GM12878 (cell line): ENCODE data around the gene ZIC2. TPM values are rescaled to one million over a fixed set of nuclear protein-coding genes. Genes with fewer than 3 reads are reported as not detected.

Experiments used
- ATAC-seq: fragments of 200-7000 bp; cut with Tn5 transposase; 3 replicates; pipeline ENCODE4 v1.9.1; 2020; ENCODE audit warnings: mild to moderate bottlenecking, moderate library complexity
- BruUV-seq: library from RNA; stranded (reverse); fragments of 400-500 nt; replicated peaks from 2 replicates; lab custom pipeline; 2021; lab: Mats Ljungman, UMichigan
- CTCF ChIA-PET: fragments of 300-600 bp; sonication (Branson Sonifier 250); formaldehyde crosslinking; extraction: SDS; loops from one replicate; lab custom pipeline; 2021; ENCODE audit warnings: inconsistent platforms; lab: Yijun Ruan, JAX
- POLR2A ChIA-PET: fragments of 350-600 bp; formaldehyde crosslinking; extraction: SDS; loops from one replicate; lab custom pipeline; 2021; ENCODE audit warnings: inconsistent platforms; lab: Charles Lee
- RAD21 ChIA-PET: fragments of 300-600 bp; sonication (Branson Sonifier 250); formaldehyde crosslinking; loops from one replicate; lab custom pipeline; 2023; ENCODE audit warnings: antibody characterized with exemption; ENCODE audit not compliant: unreplicated experiment; lab: Charles Lee
- SMC1A ChIA-PET: fragments of 300-600 bp; sonication (Branson Sonifier 250); formaldehyde crosslinking; loops from one replicate; lab custom pipeline; 2023; ENCODE audit not compliant: unreplicated experiment, uncharacterized antibody; lab: Charles Lee
- DNase-seq: peaks from one replicate; pipeline ENCODE4 v3.0.0-alpha.2; 2011; ENCODE audit warnings: low read depth, low spot score
- FAIRE-seq: peaks from 3 replicates; lab custom pipeline; 2011; peaks lifted over from hg19 to GRCh38; lab: Jason Lieb, UNC
- H2AFZ ChIP-seq: 2 replicates; pipeline ENCODE4 v1.6.0; 2011; ENCODE audit warnings: low read depth, low read length, control low read depth; ENCODE audit not compliant: control insufficient read depth
- H3K27ac ChIP-seq: 2 replicates; pipeline ENCODE4 v1.5.1; 2011; ENCODE audit warnings: control low read depth; ENCODE audit not compliant: control insufficient read depth, insufficient read depth
- H3K27me3 ChIP-seq, 2 experiments: replicated peaks in 1 of 2; 2 replicates each; pipeline versions ENCODE4 v1.6.0 to v1.6.1; 2011; ENCODE audit warnings: low read length in 1 of 2; ENCODE audit not compliant: control insufficient read depth in 2 of 2, insufficient read depth in 2 of 2
- H3K36me3 ChIP-seq, 2 experiments: 2 replicates each; pipeline ENCODE4 v1.5.1; 2011; ENCODE audit warnings: low read length in 1 of 2; ENCODE audit not compliant: control insufficient read depth in 2 of 2, insufficient read depth in 2 of 2
- H3K4me1 ChIP-seq: 2 replicates; pipeline ENCODE4 v1.6.1; 2011; ENCODE audit warnings: mild to moderate bottlenecking, low read length, moderate library complexity, mixed read lengths; ENCODE audit not compliant: control insufficient read depth, insufficient read depth
- H3K4me2 ChIP-seq: 2 replicates; pipeline ENCODE4 v1.6.0; 2011; ENCODE audit warnings: control low read depth; ENCODE audit not compliant: control insufficient read depth, insufficient read depth
- H3K4me3 ChIP-seq: fragments of 200-600 bp; sonication (generic); 2 replicates; pipeline ENCODE4 v1.5.1; 2016
- H3K79me2 ChIP-seq: 2 replicates; pipeline ENCODE4 v1.6.0; 2011; ENCODE audit warnings: low read length; ENCODE audit not compliant: control insufficient read depth, insufficient read depth
- H3K9ac ChIP-seq: 2 replicates; pipeline ENCODE4 v1.8.0; 2011; ENCODE audit warnings: low read length, control low read depth, mixed read lengths; ENCODE audit not compliant: control insufficient read depth, insufficient read depth
- H3K9me3 ChIP-seq: replicated peaks from 3 replicates; pipeline ENCODE4 v1.5.1; 2011; ENCODE audit warnings: mild to moderate bottlenecking, low read length; ENCODE audit not compliant: control insufficient read depth, insufficient read depth
- H4K20me1 ChIP-seq: 2 replicates; pipeline ENCODE4 v1.6.0; 2011; ENCODE audit not compliant: control insufficient read depth, insufficient read depth
- BCL11A ChIP-seq: IDR thresholded peaks from 2 replicates; pipeline ENCODE4 v1.6.1; 2011; ENCODE audit warnings: low read depth, low read length
- CBFB ChIP-seq: IDR thresholded peaks from 2 replicates; pipeline ENCODE4 v1.6.1; 2016; ENCODE audit warnings: antibody characterized with exemption, low read depth
- EED ChIP-seq: sonication (generic); IDR thresholded peaks from 2 replicates; pipeline ENCODE4 v1.6.1; 2016; ENCODE audit warnings: antibody characterized with exemption, low read depth
- ELK1 ChIP-seq: IDR thresholded peaks from 2 replicates; pipeline ENCODE4 v1.6.1; 2012; ENCODE audit warnings: low read depth, low read length, improper control_type of control experiment
- GATAD2B ChIP-seq: fragments of 450-650 bp; conservative IDR thresholded peaks from 2 replicates; pipeline ENCODE4 v1.6.1; 2017; ENCODE audit warnings: low read depth, mild to moderate bottlenecking, moderate library complexity
- HDAC6 ChIP-seq: fragments of 200-600 bp; sonication (generic); IDR thresholded peaks from one replicate; pipeline ENCODE4 v1.8.0; 2017; ENCODE audit warnings: antibody characterized with exemption; ENCODE audit not compliant: unreplicated experiment
- IKZF1 ChIP-seq: fragments of 450-650 bp; conservative IDR thresholded peaks from 2 replicates; pipeline ENCODE4 v1.6.1; 2017; ENCODE audit warnings: antibody characterized with exemption, mild to moderate bottlenecking
- IRF3 ChIP-seq: fragments of 450-650 bp; IDR thresholded peaks from 2 replicates; pipeline ENCODE4 v1.6.1; 2014; ENCODE audit warnings: mild to moderate bottlenecking
- NFYB ChIP-seq: IDR thresholded peaks from 2 replicates; pipeline ENCODE4 v1.6.1; 2011; ENCODE audit warnings: low read depth, mild to moderate bottlenecking, low read length, improper control_type of control experiment, moderate library complexity; ENCODE audit not compliant: insufficient read depth
- RAD21 ChIP-seq: IDR thresholded peaks from 2 replicates; pipeline ENCODE4 v1.6.1; 2011; ENCODE audit warnings: mild to moderate bottlenecking, low read depth, low read length, moderate library complexity; ENCODE audit not compliant: insufficient read depth
- RBBP5 ChIP-seq: fragments of 200-600 bp; sonication (generic); conservative IDR thresholded peaks from 2 replicates; pipeline ENCODE4 v1.6.1; 2016
- SIX5 ChIP-seq: IDR thresholded peaks from 2 replicates; pipeline ENCODE4 v1.6.1; 2011; ENCODE audit warnings: mild to moderate bottlenecking, low read depth, low read length, moderate library complexity; ENCODE audit not compliant: severe bottlenecking
- TARDBP ChIP-seq: IDR thresholded peaks from 2 replicates; pipeline ENCODE4 v1.6.1; 2016; ENCODE audit warnings: borderline replicate concordance
- ZBTB4 ChIP-seq: fragments of 450-650 bp; formaldehyde crosslinking; IDR thresholded peaks from 2 replicates; pipeline ENCODE4 v1.4.0; 2022; ENCODE audit warnings: mild to moderate bottlenecking, moderate library complexity
- ZSCAN29 ChIP-seq: fragments of 450-650 bp; IDR thresholded peaks from 2 replicates; pipeline ENCODE4 v1.6.1; 2017; ENCODE audit warnings: mild to moderate bottlenecking, moderate library complexity
- WGBS: methylation state at CpG from one replicate; pipeline ENCODE4 v1.1.6; 2016; ENCODE audit warnings: low lambda C conversion rate; ENCODE audit not compliant: insufficient replicate concordance, insufficient coverage; ENCODE audit errors: missing lambda C conversion rate; 5-methylcytosine and 5-hydroxymethylcytosine counted together
- in situ Hi-C: fragments of 300-500 bp; cut with MboI; formaldehyde crosslinking; loops from 9 replicates; pipeline ENCODE4 v1.14.3; 2018; ENCODE audit warnings: mixed read lengths
- intact Hi-C: fragments of 100-400 bp; cut with micrococcal nuclease; formaldehyde crosslinking; loops from one replicate; pipeline ENCODE4 v1.14.2; 2022; ENCODE audit not compliant: unreplicated experiment
- polyA plus RNA-seq, 11 experiments: library from polyadenylated mRNA; depleted of rRNA in 4 of 11; unstranded in 6 of 11; stranded (reverse) in 5 of 11; fragments of >200 nt; fragmentation: Nextera tagmentation in 4 of 11; fragmentation: Illumina TruSeq in 1 of 11; extraction: Ambion mirVana in 4 of 11; extraction: Trizol in 1 of 11; gene quantifications; 1 replicate in 1 of 11; 2 replicates in 10 of 11; pipeline versions ENCODE4 v1.2.1 to v1.2.3, GENCODE V29; 2011 to 2016; ENCODE audit warnings: inconsistent platforms in 2 of 11, missing spikeins in 2 of 11, low read depth in 1 of 11
- total RNA-seq, 4 experiments: library from RNA; depleted of rRNA in 3 of 4; stranded (reverse); fragments of >200 nt in 3 of 4; fragmentation: Illumina TruSeq in 1 of 4; extraction: Trizol in 1 of 4; gene quantifications; 2 replicates each; pipeline versions ENCODE4 v1.2.1 to v1.2.3, GENCODE V29; 2013 to 2021
- TF ChIP-seq, protein P1 (sequence below), 3 experiments: IDR thresholded peaks in 2 of 3; conservative IDR thresholded peaks in 1 of 3; 2 replicates each; pipeline ENCODE4 v1.5.1; 2011; ENCODE audit warnings: low read depth in 3 of 3, low read length in 3 of 3, mild to moderate bottlenecking in 3 of 3, control low read depth in 2 of 3, moderate library complexity in 2 of 3, inconsistent platforms in 1 of 3, mixed read lengths in 1 of 3; ENCODE audit not compliant: control insufficient read depth in 2 of 3, insufficient read depth in 1 of 3; ENCODE audit errors: extremely low read depth in 1 of 3

The ZIC2 gene
- total and polyA plus RNA-seq, 10 of the 15 experiments (the other 5 are each of a cell fraction or from before 2014, with no cell fraction given): 0.05 TPM; not detected in 8

DNA sequence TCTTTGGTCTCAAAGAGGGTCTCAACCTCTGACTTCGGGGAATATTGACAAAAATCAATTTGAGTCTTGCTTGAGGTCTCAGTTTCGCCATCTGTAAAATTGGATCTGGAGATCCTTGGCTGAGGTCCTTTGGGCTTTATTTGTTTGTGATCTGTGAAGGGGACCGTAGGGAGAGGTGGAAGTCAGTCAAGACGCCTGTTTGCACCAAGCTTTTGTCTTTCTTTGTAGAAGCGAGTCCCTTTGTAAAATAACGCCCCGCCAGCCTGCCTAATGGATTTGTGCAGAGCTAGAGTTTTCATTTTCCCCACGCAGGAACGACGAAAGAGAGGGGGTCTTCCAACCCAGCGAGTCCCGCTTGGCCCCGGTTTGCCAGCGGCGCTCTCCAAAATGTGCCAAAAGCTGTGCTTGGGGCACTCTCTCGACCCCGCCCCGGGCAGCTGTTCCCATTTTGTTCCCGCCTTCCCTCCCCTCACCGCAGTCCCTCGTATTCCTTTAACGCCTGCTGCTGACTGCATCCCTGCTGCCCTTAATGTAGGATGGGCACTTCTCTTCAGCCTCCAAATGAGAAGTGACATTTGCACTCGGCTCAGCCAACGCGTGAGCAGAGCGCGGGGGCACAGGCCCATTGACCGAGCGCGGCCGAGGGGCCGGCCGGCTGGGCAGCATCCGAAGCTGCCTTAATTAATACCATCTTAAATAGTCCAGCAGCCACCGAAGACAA lies 23.0 kb upstream of the ZIC2 start:
- no peak overlapping the region for H3K27ac ChIP-seq
- WGBS: 63% methylated on average over 31 of the region's 35 CpGs
- H3K9ac ChIP-seq: no peak overlapping the region
- ChIA-PET RAD21 (no interaction called here), CTCF (no interaction called here), SMC1A (no interaction called here), POLR2A (no interaction called here)
- no peaks in the 10 kb centered on the region for H4K20me1 ChIP-seq
- DNase-seq: no peak
- intact Hi-C loops (no loop called here), in situ Hi-C loops (no loop called here)
- no peak overlapping the region for H3K4me2 ChIP-seq
- no peaks in the 10 kb centered on the region for H3K79me2 ChIP-seq
- no peak overlapping the region for H3K4me3 ChIP-seq
- peaks cover 12 to 24% of the 10 kb centered on the region in 2 experiments for H3K27me3 ChIP-seq
- BruUV-seq: no TSS peak
- H3K4me1 ChIP-seq: no peaks in the 10 kb centered on the region
- no peak for ATAC-seq
- H3K36me3 ChIP-seq: no peaks in the 10 kb centered on the region
- no peaks in the 10 kb centered on the region for H3K9me3 ChIP-seq
- FAIRE-seq: no peak
- no peak overlapping the region for H2AFZ ChIP-seq
- TF ChIP-seq CBFB (no peak), RBBP5 (no peak), HDAC6 (no peak), BCL11A (no peak), GATAD2B (no peak), ELK1 (no peak), RAD21 (no peak), ZSCAN29 (no peak), TARDBP (no peak), NFYB (no peak), EED (no peak), IKZF1 (no peak), SIX5 (no peak), IRF3 (no peak), ZBTB4 (CRISPR knock-in tag) (no peak)
- TF ChIP-seq, protein P1, sequence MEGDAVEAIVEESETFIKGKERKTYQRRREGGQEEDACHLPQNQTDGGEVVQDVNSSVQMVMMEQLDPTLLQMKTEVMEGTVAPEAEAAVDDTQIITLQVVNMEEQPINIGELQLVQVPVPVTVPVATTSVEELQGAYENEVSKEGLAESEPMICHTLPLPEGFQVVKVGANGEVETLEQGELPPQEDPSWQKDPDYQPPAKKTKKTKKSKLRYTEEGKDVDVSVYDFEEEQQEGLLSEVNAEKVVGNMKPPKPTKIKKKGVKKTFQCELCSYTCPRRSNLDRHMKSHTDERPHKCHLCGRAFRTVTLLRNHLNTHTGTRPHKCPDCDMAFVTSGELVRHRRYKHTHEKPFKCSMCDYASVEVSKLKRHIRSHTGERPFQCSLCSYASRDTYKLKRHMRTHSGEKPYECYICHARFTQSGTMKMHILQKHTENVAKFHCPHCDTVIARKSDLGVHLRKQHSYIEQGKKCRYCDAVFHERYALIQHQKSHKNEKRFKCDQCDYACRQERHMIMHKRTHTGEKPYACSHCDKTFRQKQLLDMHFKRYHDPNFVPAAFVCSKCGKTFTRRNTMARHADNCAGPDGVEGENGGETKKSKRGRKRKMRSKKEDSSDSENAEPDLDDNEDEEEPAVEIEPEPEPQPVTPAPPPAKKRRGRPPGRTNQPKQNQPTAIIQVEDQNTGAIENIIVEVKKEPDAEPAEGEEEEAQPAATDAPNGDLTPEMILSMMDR (IDR thresholded peaks at IDR 0.05 in 2 of 3, conservative IDR thresholded peaks at IDR 0.05 in 1 of 3; ENCODE audit: control insufficient read depth in 2 of 3, extremely low read depth in 1 of 3, insufficient read depth in 1 of 3, low read depth in 3 of 3, low read length in 3 of 3): no peak
